H1 (cell line): Measurements from ENCODE around the gene TNFRSF1A. TPM values are rescaled to one million over a fixed set of nuclear protein-coding genes. Genes with fewer than 3 reads are reported as not detected.

Source experiments
- CTCF ChIA-PET: fragments of 300-600 bp; sonication (Branson Sonifier 250); formaldehyde crosslinking; loops from one replicate; lab custom pipeline; 2021; ENCODE audit not compliant: partially characterized antibody; lab: Charles Lee
- POLR2A ChIA-PET: fragments of 300-600 bp; sonication (Branson Sonifier 250); formaldehyde crosslinking; loops from one replicate; lab custom pipeline; 2021; ENCODE audit warnings: inconsistent platforms; ENCODE audit not compliant: partially characterized antibody; lab: Charles Lee
- DNase-seq, 2 experiments: peaks; one replicate each; pipeline versions ENCODE4 v3.0.0 to v3.0.0-alpha.2; 2010 to 2022; ENCODE audit warnings: low spot score in 2 of 2, low read depth in 1 of 2, mixed read lengths in 1 of 2
- FAIRE-seq: peaks from 2 replicates; lab custom pipeline; 2011; peaks lifted over from hg19 to GRCh38; lab: Jason Lieb, UNC
- H2AFZ ChIP-seq: 2 replicates; pipeline ENCODE4 v1.8.1; 2012; ENCODE audit warnings: low read length, inconsistent platforms
- H2AK5ac ChIP-seq: 2 replicates; pipeline ENCODE4 v1.6.1; 2013; ENCODE audit warnings: low read depth, low read length
- H2BK120ac ChIP-seq: replicated peaks from 2 replicates; pipeline ENCODE3; 2013; ENCODE audit warnings: low read depth, low read length, inconsistent platforms
- H2BK12ac ChIP-seq: 2 replicates; pipeline ENCODE4 v1.6.1; 2013; ENCODE audit warnings: low read depth, low read length
- H2BK15ac ChIP-seq: 2 replicates; pipeline ENCODE4 v1.6.1; 2013; ENCODE audit warnings: low read length
- H2BK20ac ChIP-seq: 2 replicates; pipeline ENCODE4 v1.6.1; 2013; ENCODE audit warnings: low read length
- H2BK5ac ChIP-seq: 2 replicates; pipeline ENCODE4 v1.6.1; 2013; ENCODE audit warnings: low read depth, low read length
- H3K14ac ChIP-seq: 2 replicates; pipeline ENCODE4 v1.6.1; 2013; ENCODE audit warnings: inconsistent platforms; ENCODE audit not compliant: insufficient read length
- H3K18ac ChIP-seq: 2 replicates; pipeline ENCODE4 v1.6.1; 2013; ENCODE audit warnings: low read length; ENCODE audit errors: extremely low read depth
- H3K23ac ChIP-seq: 2 replicates; pipeline ENCODE4 v1.6.1; 2013; ENCODE audit warnings: inconsistent platforms; ENCODE audit not compliant: insufficient read length
- H3K23me2 ChIP-seq: 2 replicates; pipeline ENCODE4 v1.6.1; 2013; ENCODE audit warnings: low read depth, low read length
- H3K27ac ChIP-seq: 2 replicates; pipeline ENCODE4 v1.6.1; 2011; ENCODE audit warnings: low read depth, low read length, inconsistent platforms
- H3K27me3 ChIP-seq, 4 experiments: replicated peaks in 1 of 4; 1 replicate in 1 of 4; 2 replicates in 3 of 4; pipeline versions ENCODE4 v1.6.1 to v1.8.1; 2011 to 2013; ENCODE audit warnings: low read length in 3 of 4, mild to moderate bottlenecking in 3 of 4, inconsistent platforms in 2 of 4, mixed read lengths in 2 of 4, moderate library complexity in 1 of 4; ENCODE audit not compliant: control insufficient read depth in 3 of 4, insufficient read depth in 3 of 4; ENCODE audit errors: extremely low read depth in 1 of 4
- H3K36me3 ChIP-seq, 4 experiments: 2 replicates each; pipeline versions ENCODE4 v1.6.1 to v1.8.1; 2011 to 2013; ENCODE audit warnings: mild to moderate bottlenecking in 4 of 4, low read length in 3 of 4, moderate library complexity in 2 of 4, control low read depth in 1 of 4, inconsistent platforms in 1 of 4; ENCODE audit not compliant: insufficient read depth in 4 of 4, control insufficient read depth in 2 of 4
- H3K4ac ChIP-seq: replicated peaks from 2 replicates; pipeline ENCODE3; 2013; ENCODE audit warnings: low read length, low read depth, mixed read lengths, inconsistent platforms; ENCODE audit not compliant: insufficient read length
- H3K4me1 ChIP-seq, 4 experiments: replicated peaks in 1 of 4; 1 replicate in 1 of 4; 2 replicates in 3 of 4; pipeline versions ENCODE4 v1.6.1 to v1.8.1; 2011 to 2013; ENCODE audit warnings: low read length in 3 of 4, inconsistent platforms in 2 of 4, mixed read lengths in 1 of 4; ENCODE audit not compliant: insufficient read depth in 4 of 4, control insufficient read depth in 3 of 4
- H3K4me2 ChIP-seq, 2 experiments: 2 replicates each; pipeline versions ENCODE4 v1.6.1 to v1.8.1; 2011 to 2013; ENCODE audit warnings: low read depth in 2 of 2, low read length in 2 of 2, control low read depth in 1 of 2, inconsistent platforms in 1 of 2, mild to moderate bottlenecking in 1 of 2; ENCODE audit not compliant: insufficient read depth in 1 of 2
- H3K4me3 ChIP-seq, 4 experiments: fragments of 200-600, 300-600 bp in 1 of 4; sonication (generic), shearing (Covaris generic), sonication (Bioruptor Twin) in 1 of 4; 2 replicates each; pipeline versions ENCODE4 v1.5.1 to v1.8.1; 2011 to 2016; ENCODE audit warnings: low read length in 4 of 4, low read depth in 3 of 4, control low read depth in 2 of 4, inconsistent platforms in 2 of 4, mild to moderate bottlenecking in 2 of 4, mixed read lengths in 1 of 4, moderate library complexity in 1 of 4; ENCODE audit not compliant: insufficient read depth in 2 of 4; ENCODE audit errors: extremely low read depth in 1 of 4
- H3K56ac ChIP-seq: replicated peaks from 2 replicates; pipeline ENCODE3; 2013; ENCODE audit warnings: low read depth, mild to moderate bottlenecking, mixed read lengths, low read length, inconsistent platforms; ENCODE audit not compliant: insufficient read length
- H3K79me1 ChIP-seq: 2 replicates; pipeline ENCODE4 v1.6.1; 2013; ENCODE audit warnings: low read depth, low read length, control low read depth
- H3K79me2 ChIP-seq, 2 experiments: 2 replicates each; pipeline versions ENCODE4 v1.6.1 to v1.8.1; 2012 to 2013; ENCODE audit warnings: low read length in 2 of 2, mild to moderate bottlenecking in 2 of 2, inconsistent platforms in 1 of 2; ENCODE audit not compliant: insufficient read depth in 2 of 2, control insufficient read depth in 1 of 2
- H3K9ac ChIP-seq, 4 experiments: replicated peaks in 1 of 4; 1 replicate in 1 of 4; 2 replicates in 3 of 4; pipeline versions ENCODE4 v1.6.1 to v1.8.1; 2011 to 2013; ENCODE audit warnings: low read depth in 3 of 4, low read length in 3 of 4, control low read depth in 2 of 4, mild to moderate bottlenecking in 2 of 4, moderate library complexity in 2 of 4, inconsistent platforms in 1 of 4; ENCODE audit errors: extremely low read depth in 1 of 4
- H3K9me3 ChIP-seq, 2 experiments: 2 replicates each; pipeline versions ENCODE4 v1.6.1 to v1.8.1; 2012 to 2013; ENCODE audit warnings: mild to moderate bottlenecking in 2 of 2, moderate library complexity in 2 of 2, control low read depth in 1 of 2, inconsistent platforms in 1 of 2, low read depth in 1 of 2, low read length in 1 of 2, mixed read lengths in 1 of 2; ENCODE audit not compliant: insufficient read depth in 2 of 2
- H4K20me1 ChIP-seq, 2 experiments: replicated peaks in 1 of 2; 2 replicates each; pipeline versions ENCODE3 to v1.8.1; 2011 to 2013; ENCODE audit warnings: inconsistent platforms in 2 of 2, low read length in 2 of 2, mild to moderate bottlenecking in 1 of 2; ENCODE audit not compliant: insufficient read depth in 2 of 2, control insufficient read depth in 1 of 2
- H4K5ac ChIP-seq: 2 replicates; pipeline ENCODE4 v1.6.1; 2013; ENCODE audit warnings: low read length, low read depth, mixed read lengths, inconsistent platforms; ENCODE audit not compliant: insufficient read length
- H4K8ac ChIP-seq: 2 replicates; pipeline ENCODE4 v1.8.0; 2013; ENCODE audit warnings: mild to moderate bottlenecking, moderate library complexity, low read length, inconsistent platforms; ENCODE audit not compliant: insufficient read depth; ENCODE audit errors: extremely low read depth
- H4K91ac ChIP-seq: replicated peaks from 2 replicates; pipeline ENCODE3; 2013; ENCODE audit warnings: low read length, mixed read lengths, inconsistent platforms; ENCODE audit not compliant: insufficient read length
- ATF3 ChIP-seq: IDR thresholded peaks from 2 replicates; pipeline ENCODE4 v1.6.1; 2011; ENCODE audit warnings: low read depth, mild to moderate bottlenecking, low read length; ENCODE audit not compliant: insufficient read depth
- CTBP2 ChIP-seq: IDR thresholded peaks from 2 replicates; pipeline ENCODE4 v1.7.0; 2011; ENCODE audit warnings: borderline replicate concordance, mild to moderate bottlenecking, moderate library complexity, mixed read lengths, low read length; ENCODE audit not compliant: insufficient read depth, insufficient read length
- GABPA ChIP-seq: IDR thresholded peaks from 2 replicates; pipeline ENCODE4 v1.6.1; 2011; ENCODE audit warnings: mild to moderate bottlenecking, low read length, moderate library complexity, borderline replicate concordance; ENCODE audit not compliant: insufficient read depth
- GTF2F1 ChIP-seq: IDR thresholded peaks from 2 replicates; pipeline ENCODE4 v1.6.1; 2012; ENCODE audit warnings: low read depth, low read length, improper control_type of control experiment, borderline replicate concordance
- KDM4A ChIP-seq: IDR thresholded peaks from one replicate; pipeline ENCODE4 v1.7.1; 2012; ENCODE audit warnings: low read depth, mild to moderate bottlenecking, moderate library complexity, low read length, inconsistent platforms; ENCODE audit not compliant: severe bottlenecking
- NRF1 ChIP-seq: IDR thresholded peaks from 2 replicates; pipeline ENCODE4 v1.6.1; 2011; ENCODE audit warnings: mild to moderate bottlenecking, low read depth, low read length, improper control_type of control experiment
- PHF8 ChIP-seq: fragments of 200-600 bp; sonication (generic); conservative IDR thresholded peaks from 2 replicates; pipeline ENCODE4 v1.7.1; 2012; ENCODE audit warnings: low read depth, mild to moderate bottlenecking, inconsistent platforms, low read length, moderate library complexity
- RFX5 ChIP-seq: IDR thresholded peaks from 2 replicates; pipeline ENCODE4 v1.6.1; 2011; ENCODE audit warnings: low read depth, low read length, improper control_type of control experiment, borderline replicate concordance
- SIRT6 ChIP-seq: IDR thresholded peaks from one replicate; pipeline ENCODE4 v1.7.1; 2012; ENCODE audit warnings: low read length, inconsistent platforms
- TAF1 ChIP-seq: IDR thresholded peaks from 2 replicates; pipeline ENCODE4 v1.6.1; 2011; ENCODE audit warnings: mild to moderate bottlenecking, low read depth, low read length
- TAF7 ChIP-seq: optimal IDR thresholded peaks from 2 replicates; pipeline ENCODE3; 2011; ENCODE audit warnings: low read depth, mild to moderate bottlenecking, inconsistent platforms, low read length, moderate library complexity, borderline replicate concordance
- WGBS, 2 experiments: shearing (Covaris generic) in 1 of 2; methylation state at CpG; one replicate each; pipeline versions ENCODE4 v1.1.6 to v1.1.7; 2013 to 2015; ENCODE audit warnings: low lambda C conversion rate in 2 of 2, mixed read lengths in 2 of 2, inconsistent platforms in 1 of 2, low coverage in 1 of 2, missing lambda C conversion rate in 1 of 2; ENCODE audit not compliant: insufficient replicate concordance in 2 of 2, insufficient coverage in 1 of 2, insufficient read length in 1 of 2; ENCODE audit errors: extremely low coverage in 1 of 2, missing lambda C conversion rate in 1 of 2; 5-methylcytosine and 5-hydroxymethylcytosine counted together
- polyA plus RNA-seq, 7 experiments: library from polyadenylated mRNA; depleted of rRNA in 3 of 7; stranded (reverse) in 5 of 7; unstranded in 2 of 7; fragments of >200 nt in 5 of 7; fragments of 200-250 nt in 2 of 7; gene quantifications; 1 replicate in 5 of 7; 2 replicates in 1 of 7; 4 replicates in 1 of 7; pipeline versions ENCODE4 v1.2.1 to v1.2.3, GENCODE V29; 2011 to 2013; ENCODE audit warnings: missing spikeins in 2 of 7, mixed read lengths in 2 of 7
- total RNA-seq: library from RNA; stranded (reverse); fragmentation: NEBNext Ultra II Directional; extraction: Animal tissue kit (Norgen Biotek cat#: 25700); gene quantifications from 2 replicates; pipeline ENCODE4 v1.2.1, GENCODE V29; 2021

TNFRSF1A gene
- total and polyA plus RNA-seq, 2 of the 8 experiments (the other 6 are each of a cell fraction or from before 2014, with no cell fraction given): 28.7 to 42.1 TPM

GRCh38 chr12:6387541-6387940 is 45.7 kb upstream of the TNFRSF1A start:
- no peak overlapping the region for H3K4ac ChIP-seq
- no peak for FAIRE-seq
- no peak overlapping the region for H3K18ac ChIP-seq
- TF ChIP-seq CTBP2 (no peak), ATF3 (no peak), NRF1 (no peak), TAF1 (no peak), TAF7 (no peak), GTF2F1 (no peak), RFX5 (no peak), GABPA (no peak), KDM4A (no peak), PHF8 (no peak), SIRT6 (no peak)
- TF ChIP-seq, all 59 proteins: peak for 0
- H3K56ac ChIP-seq: no peak overlapping the region
- ChIA-PET POLR2A (interaction anchor here (0.7 to 2.1 kb wide), 8 partner anchors 8 to 75 kb away, joined by 3 to 17 read pairs (median 3); partner anchors contain the start of gene SCNN1A), CTCF (interaction anchor here (0.9 to 1.9 kb wide), 8 partner anchors 14 to 49 kb away, joined by 3 to 6 read pairs (median 4); no protein-coding TSS in a partner anchor)
- no peak overlapping the region for H2BK120ac ChIP-seq
- no peak overlapping the region for H4K8ac ChIP-seq
- no peak overlapping the region for H3K27ac ChIP-seq
- H3K27me3 ChIP-seq: peaks cover 0 to 24% (median 16%) of the 10 kb centered on the region in 4 experiments; a peak in 6 of 7 replicates
- H2BK20ac ChIP-seq: no peak overlapping the region
- H3K9me3 ChIP-seq: no peaks in the 10 kb centered on the region
- H2BK5ac ChIP-seq: no peak overlapping the region
- no peaks in the 10 kb centered on the region for H4K20me1 ChIP-seq
- H2AFZ ChIP-seq: no peak overlapping the region
- H3K79me2 ChIP-seq: no peaks in the 10 kb centered on the region
- no peaks in the 10 kb centered on the region for H3K36me3 ChIP-seq
- peaks cover 1% of the 10 kb centered on the region; the same call in 1 of the 2 replicates for H3K23me2 ChIP-seq
- 88% methylated on average over 7 of the region's 7 CpGs; no CpG with 5 or more reads in 1 of the 2 experiments for WGBS, 2 experiments
- H3K4me3 ChIP-seq: no peak overlapping the region
- no peak overlapping the region for H3K9ac ChIP-seq
- no peak for DNase-seq
- H2AK5ac ChIP-seq: no peak overlapping the region
- H3K23ac ChIP-seq: no peak overlapping the region
- no peak overlapping the region for H4K91ac ChIP-seq
- H2BK12ac ChIP-seq: no peak overlapping the region
- peaks cover 0 to 23% (median 15%) of the 10 kb centered on the region in 4 experiments; a peak in 6 of 7 replicates for H3K4me1 ChIP-seq
- H3K4me2 ChIP-seq: no peak overlapping the region
- H3K14ac ChIP-seq: no peak overlapping the region
- H2BK15ac ChIP-seq: no peak overlapping the region
- H4K5ac ChIP-seq: no peak overlapping the region
- no peaks in the 10 kb centered on the region for H3K79me1 ChIP-seq
